Bone marrow (tissue), 2 donors: ENCODE measurements around the gene SPSB2.

Experiments
- DNase-seq, 2 donors: peaks; one replicate each; lab custom pipeline; 2025; lab: John Stamatoyannopoulos, UW

The SPSB2 gene

GRCh38 chr12:6851921-6852650 is 21.0 kb downstream of the SPSB2 start, which contains the start of gene USP5:
Gene USP5 (plus strand): TSS chr12:6852150. CDS start chr12:6852180, 30 bp downstream.
- peak; percentile 91 to 98 for DNase-seq

GRCh38 chr12:6851153-6851920 is 21.8 kb downstream of the SPSB2 start, which contains the start of gene CDCA3:
Gene CDCA3 (minus strand): TSS chr12:6851286. CDS start chr12:6850952, 334 bp downstream.
- peak; percentile 78 to 92 for DNase-seq

- no peak for DNase-seq
These were observed 22.3 kb downstream of the SPSB2 start for GRCh38 chr12:6850796-6851152.

- DNase-seq, result no peak
These were observed 23.0 kb downstream of the SPSB2 start for GRCh38 chr12:6849976-6850560.

GRCh38 chr12:6849427-6849826 is 23.7 kb downstream of the SPSB2 start:
- no peak for DNase-seq

GRCh38 chr12:6847676-6848075 is 25.4 kb downstream of the SPSB2 start:
- DNase-seq, result no peak

- no peak for DNase-seq
These were observed 26.7 kb downstream of the SPSB2 start for GRCh38 chr12:6846316-6846869.

GRCh38 chr12:6845395-6845794 is 27.7 kb downstream of the SPSB2 start:
- no peak for DNase-seq

- no peak for DNase-seq
These were observed 29.8 kb downstream of the SPSB2 start for GRCh38 chr12:6843118-6843902.

- no peak for DNase-seq
These were observed 31.0 kb downstream of the SPSB2 start for GRCh38 chr12:6842075-6842474.

- no peak for DNase-seq
These were observed 32.2 kb downstream of the SPSB2 start, which contains the start of gene GNB3 for GRCh38 chr12:6840761-6841515. Gene GNB3 (plus strand): TSS chr12:6840925. CDS start chr12:6841288, 363 bp downstream.

GRCh38 chr12:6840330-6840729 is 32.8 kb downstream of the SPSB2 start:
- DNase-seq, result no peak

GRCh38 chr12:6839482-6840201 is 33.5 kb downstream of the SPSB2 start:
- no peak for DNase-seq

- no peak for DNase-seq
These were observed 34.2 kb downstream of the SPSB2 start for GRCh38 chr12:6838854-6839253.

GRCh38 chr12:6837370-6838060 is 35.6 kb downstream of the SPSB2 start:
- no peak for DNase-seq

- no peak for DNase-seq
These were observed 36.3 kb downstream of the SPSB2 start for GRCh38 chr12:6836851-6837250.

- no peak for DNase-seq
These were observed 38.2 kb downstream of the SPSB2 start for GRCh38 chr12:6834873-6835272.

- DNase-seq, result no peak
These were observed 38.8 kb downstream of the SPSB2 start for GRCh38 chr12:6834254-6834653.

GRCh38 chr12:6833189-6833890 is 39.8 kb downstream of the SPSB2 start:
- no peak for DNase-seq
